A673 (cell line): ENCODE data around the gene DMAC2. TPM values are rescaled to one million over a fixed set of nuclear protein-coding genes. Genes with fewer than 3 reads are reported as not detected.
"Not testable (repeated sequence)": the region's sequence is repeated elsewhere in the genome, so short reads cannot be mapped to it uniquely, and the experiment has no call there.

Source experiments
- BruUV-seq: library from RNA; stranded (reverse); fragments of 400-500 nt; replicated peaks from 2 replicates; lab custom pipeline; 2021; lab: Mats Ljungman, UMichigan
- CTCF ChIA-PET: fragments of 300-600 bp; sonication (Branson Sonifier 250); formaldehyde crosslinking; loops from one replicate; lab custom pipeline; 2022; ENCODE audit warnings: antibody characterized with exemption; lab: Charles Lee
- POLR2A ChIA-PET: fragments of 300-600 bp; sonication (Branson Sonifier 250); formaldehyde crosslinking; loops from one replicate; lab custom pipeline; 2022; ENCODE audit warnings: antibody characterized with exemption; ENCODE audit not compliant: low non-redundant PET; lab: Charles Lee
- DNase-seq: peaks from one replicate; pipeline ENCODE4 v3.0.0-alpha.2; 2015; ENCODE audit warnings: low spot score
- H3K27ac ChIP-seq: fragments of 200-600 bp; sonication (generic); 2 replicates; pipeline ENCODE4 v1.5.1; 2016; ENCODE audit warnings: mixed run types, low read depth, mild to moderate bottlenecking, mixed read lengths, antibody characterized with exemption, low read length; ENCODE audit not compliant: poor library complexity, severe bottlenecking
- H3K27me3 ChIP-seq: fragments of 200-600 bp; sonication (generic); replicated peaks from 2 replicates; pipeline ENCODE4 v1.6.1; 2017; ENCODE audit warnings: mixed run types, low read depth, mild to moderate bottlenecking, mixed read lengths, antibody characterized with exemption, low read length; ENCODE audit not compliant: insufficient read depth, poor library complexity
- H3K36me3 ChIP-seq: fragments of 200-600 bp; sonication (generic); 2 replicates; pipeline ENCODE4 v1.6.1; 2016; ENCODE audit warnings: mixed run types, mild to moderate bottlenecking, mixed read lengths, antibody characterized with exemption, low read length; ENCODE audit not compliant: insufficient read depth, poor library complexity, severe bottlenecking
- H3K4me1 ChIP-seq: fragments of 200-600 bp; sonication (generic); 2 replicates; pipeline ENCODE4 v1.6.1; 2017; ENCODE audit warnings: mixed run types, mild to moderate bottlenecking, mixed read lengths, antibody characterized with exemption, low read length; ENCODE audit not compliant: insufficient read depth, poor library complexity, severe bottlenecking
- H3K4me3 ChIP-seq: fragments of 200-600 bp; sonication (generic); 2 replicates; pipeline ENCODE4 v1.5.1; 2016; ENCODE audit warnings: low read depth, mixed run types, mild to moderate bottlenecking, mixed read lengths, low read length; ENCODE audit not compliant: poor library complexity, severe bottlenecking
- H3K9me3 ChIP-seq: fragments of 200-600 bp; sonication (generic); 2 replicates; pipeline ENCODE4 v1.6.1; 2016; ENCODE audit warnings: mixed run types, low read depth, mild to moderate bottlenecking, mixed read lengths, antibody characterized with exemption, low read length; ENCODE audit not compliant: poor library complexity, severe bottlenecking
- EZH2 ChIP-seq: fragments of 200-600 bp; sonication (generic); IDR thresholded peaks from 2 replicates; pipeline ENCODE4 v1.6.1; 2017; ENCODE audit warnings: borderline replicate concordance, low read depth, mild to moderate bottlenecking, mixed read lengths, antibody characterized with exemption, low read length; ENCODE audit not compliant: poor library complexity, severe bottlenecking
- intact Hi-C: fragments of 100-400 bp; cut with micrococcal nuclease; formaldehyde crosslinking; loops from one replicate; pipeline ENCODE4 v1.10.0; 2022; ENCODE audit not compliant: unreplicated experiment
- total RNA-seq: library from RNA; stranded (reverse); gene quantifications from 2 replicates; pipeline ENCODE4 v1.2.3, GENCODE V29; 2021
- TF ChIP-seq, protein P1 (sequence below): fragments of 300-800, 200-600 bp; sonication (generic); conservative IDR thresholded peaks from 2 replicates; pipeline ENCODE4 v1.5.1; 2017; ENCODE audit warnings: low read depth, mild to moderate bottlenecking, antibody characterized with exemption, low read length, moderate library complexity, mixed read lengths

The DMAC2 gene
- total RNA-seq, 1 experiment from 2014 or later, result 96.6 TPM

DNA sequence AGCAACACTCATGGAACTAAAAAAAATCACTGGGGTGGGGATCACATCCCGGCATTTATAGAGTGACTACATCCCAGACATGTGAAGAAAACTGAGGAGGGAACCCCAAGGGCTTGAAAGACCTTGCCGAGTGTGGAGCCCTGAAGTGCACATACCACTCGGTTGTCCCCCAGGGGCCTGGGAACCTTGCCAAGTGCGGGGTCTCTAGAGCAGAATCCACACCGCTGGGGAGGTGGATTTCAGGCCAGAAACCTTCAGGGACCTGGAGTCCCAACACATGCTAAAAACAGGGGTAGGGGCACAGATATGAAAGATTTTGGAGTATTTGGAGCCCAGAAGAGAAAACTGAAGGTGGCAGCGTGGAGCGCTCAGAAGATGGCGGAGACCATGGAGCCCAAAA lies 38.5 kb upstream of the DMAC2 start:
- Histone ChIP-seq H3K9me3 (no peaks in the 10 kb centered on the region), H3K36me3 (no peaks in the 10 kb centered on the region), H3K4me3 (no peak overlapping the region), H3K27me3 (peaks cover 66% of the 10 kb centered on the region), H3K27ac (no peak overlapping the region), H3K4me1 (no peaks in the 10 kb centered on the region)
- ChIA-PET POLR2A (no interaction called here), CTCF (no interaction called here)
- BruUV-seq, result no TSS peak
- TF ChIP-seq, protein P1, sequence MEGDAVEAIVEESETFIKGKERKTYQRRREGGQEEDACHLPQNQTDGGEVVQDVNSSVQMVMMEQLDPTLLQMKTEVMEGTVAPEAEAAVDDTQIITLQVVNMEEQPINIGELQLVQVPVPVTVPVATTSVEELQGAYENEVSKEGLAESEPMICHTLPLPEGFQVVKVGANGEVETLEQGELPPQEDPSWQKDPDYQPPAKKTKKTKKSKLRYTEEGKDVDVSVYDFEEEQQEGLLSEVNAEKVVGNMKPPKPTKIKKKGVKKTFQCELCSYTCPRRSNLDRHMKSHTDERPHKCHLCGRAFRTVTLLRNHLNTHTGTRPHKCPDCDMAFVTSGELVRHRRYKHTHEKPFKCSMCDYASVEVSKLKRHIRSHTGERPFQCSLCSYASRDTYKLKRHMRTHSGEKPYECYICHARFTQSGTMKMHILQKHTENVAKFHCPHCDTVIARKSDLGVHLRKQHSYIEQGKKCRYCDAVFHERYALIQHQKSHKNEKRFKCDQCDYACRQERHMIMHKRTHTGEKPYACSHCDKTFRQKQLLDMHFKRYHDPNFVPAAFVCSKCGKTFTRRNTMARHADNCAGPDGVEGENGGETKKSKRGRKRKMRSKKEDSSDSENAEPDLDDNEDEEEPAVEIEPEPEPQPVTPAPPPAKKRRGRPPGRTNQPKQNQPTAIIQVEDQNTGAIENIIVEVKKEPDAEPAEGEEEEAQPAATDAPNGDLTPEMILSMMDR, result no peak
- TF ChIP-seq EZH2, result no peak
- intact Hi-C loops, result loop anchor here (10.0 kb wide), 1 partner anchor 197 kb away; no protein-coding TSS in a partner anchor
- no peak for DNase-seq

DNA sequence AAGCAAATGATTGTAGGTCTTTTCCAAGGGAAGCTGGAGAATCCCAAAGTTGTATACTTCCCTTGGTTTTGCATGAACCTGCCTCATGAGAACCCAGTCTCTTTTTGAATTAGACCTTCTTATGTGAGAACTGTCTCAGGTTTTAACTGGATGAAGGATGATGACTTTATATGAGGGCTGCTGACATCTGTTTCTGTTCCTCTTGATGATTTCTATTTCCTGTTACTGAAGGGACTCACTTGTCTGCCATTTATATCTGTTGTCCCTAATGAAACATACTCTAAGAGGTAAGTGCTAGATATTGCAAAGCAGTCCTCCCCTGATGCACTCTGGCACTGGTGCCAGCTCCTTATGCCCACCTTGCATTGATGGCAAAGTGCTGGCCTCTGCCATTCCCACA lies 36.9 kb upstream of the DMAC2 start:
- ChIA-PET POLR2A (no interaction called here), CTCF (no interaction called here)
- H3K36me3 ChIP-seq, result no peaks in the 10 kb centered on the region
- H3K4me3 ChIP-seq, result no peak overlapping the region
- intact Hi-C loops, result loop anchor here (10.0 kb wide), 1 partner anchor 198 kb away; no protein-coding TSS in a partner anchor
- BruUV-seq, result no TSS peak
- H3K27me3 ChIP-seq, result peaks cover 70% of the 10 kb centered on the region
- no peak for DNase-seq
- no peak for TF ChIP-seq EZH2
- TF ChIP-seq, protein P1, result no peak
- no peak overlapping the region for H3K27ac ChIP-seq
- no peaks in the 10 kb centered on the region for H3K4me1 ChIP-seq
- H3K9me3 ChIP-seq, result no peaks in the 10 kb centered on the region

DNA sequence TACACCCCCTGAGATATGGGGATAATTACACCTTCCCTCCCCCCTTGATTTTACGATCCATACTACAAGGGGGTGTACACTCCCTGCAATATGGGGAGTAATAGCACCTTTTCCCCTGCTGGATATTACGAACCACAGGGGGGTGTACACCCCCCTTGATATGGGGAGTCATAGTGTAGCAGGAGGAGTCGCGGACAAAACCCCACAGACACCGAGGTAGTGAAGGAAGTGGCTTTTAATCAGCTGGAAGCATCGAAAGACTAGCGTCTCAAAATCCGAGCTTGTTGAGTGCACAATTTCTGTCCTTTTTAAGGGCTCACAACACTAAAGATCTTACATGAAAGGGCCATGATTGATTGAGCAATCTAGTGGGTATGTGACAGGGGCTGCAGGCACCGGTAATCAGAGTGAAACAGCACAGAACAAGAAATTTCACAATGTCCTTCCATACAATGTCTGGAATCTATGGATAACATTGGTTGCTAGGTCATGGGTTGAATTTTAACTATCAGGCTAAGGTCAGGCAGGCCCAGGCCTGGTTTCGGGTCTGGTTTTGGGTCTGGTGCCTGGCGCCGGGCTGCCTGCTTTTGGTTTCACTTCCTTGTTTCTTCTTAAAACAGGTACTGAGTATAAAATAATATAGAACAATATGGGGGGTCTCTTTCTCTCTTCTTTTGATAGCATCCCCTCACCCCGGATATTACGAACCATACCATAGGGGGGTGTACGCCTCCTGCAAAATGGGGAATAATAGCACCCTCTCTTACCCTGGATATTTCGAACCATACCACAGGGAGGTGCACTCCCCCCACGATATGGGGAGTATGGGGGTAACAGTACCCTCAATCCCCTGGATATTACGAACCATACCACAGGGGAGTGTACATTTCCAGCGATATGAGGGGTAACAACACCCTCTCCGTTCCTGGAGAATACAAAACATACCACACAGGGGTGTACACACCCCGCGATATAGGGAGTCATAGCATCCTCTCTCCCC lies 23.8 kb upstream of the DMAC2 start:
- H3K9me3 ChIP-seq, H3K4me3 ChIP-seq, POLR2A ChIA-PET, H3K27ac ChIP-seq, BruUV-seq, intact Hi-C loops, H3K36me3 ChIP-seq, H3K4me1 ChIP-seq, DNase-seq, CTCF ChIA-PET: not testable (repeated sequence)
- peaks cover 91% of the 10 kb centered on the region for H3K27me3 ChIP-seq
